HL-60 (cell line): ENCODE results near the gene DDX42.
A peak's percentile ranks its signal among the peaks of the same experiment; 100 is the strongest.

ENCODE experiments used
- DNase-seq, 2 experiments: peaks; one replicate each; pipeline ENCODE4 v3.0.0-alpha.2; 2010 to 2020; ENCODE audit warnings: low read depth in 1 of 2, low spot score in 1 of 2
- H3K27ac ChIP-seq: fragments of 250-450 bp; sonication (Bioruptor Pico); replicated peaks from 2 replicates; pipeline ENCODE4 v1.5.1; 2020; ENCODE audit warnings: mild to moderate bottlenecking, moderate library complexity
- H3K27me3 ChIP-seq: fragments of 250-450 bp; sonication (Bioruptor Pico); 2 replicates; pipeline ENCODE4 v1.5.1; 2021; ENCODE audit warnings: mild to moderate bottlenecking, moderate library complexity; ENCODE audit not compliant: insufficient read depth, poor library complexity, severe bottlenecking
- H3K4me3 ChIP-seq: replicated peaks from 2 replicates; pipeline ENCODE4 v1.5.1; 2011; ENCODE audit warnings: mild to moderate bottlenecking, control low read depth, low read length; ENCODE audit not compliant: insufficient read depth
- GABPA ChIP-seq: IDR thresholded peaks from 2 replicates; pipeline ENCODE4 v1.6.1; 2012; ENCODE audit warnings: low read depth
- POLR2AphosphoS5 ChIP-seq: IDR thresholded peaks from 2 replicates; pipeline ENCODE4 v1.6.1; 2012; ENCODE audit warnings: low read depth
- SPI1 ChIP-seq: IDR thresholded peaks from 2 replicates; pipeline ENCODE4 v1.6.1; 2012; ENCODE audit warnings: low read depth, mild to moderate bottlenecking, borderline replicate concordance
- TF ChIP-seq, protein P1 (sequence below): IDR thresholded peaks from one replicate; pipeline ENCODE4 v1.5.1; 2011; ENCODE audit warnings: low read length, control low read depth, inconsistent platforms; ENCODE audit not compliant: insufficient read depth
- TF ChIP-seq, protein P2 (sequence below): IDR thresholded peaks from 2 replicates; pipeline ENCODE4 v1.6.1; 2012; ENCODE audit warnings: low read depth; ENCODE audit not compliant: insufficient replicate concordance

The DDX42 gene

DNA sequence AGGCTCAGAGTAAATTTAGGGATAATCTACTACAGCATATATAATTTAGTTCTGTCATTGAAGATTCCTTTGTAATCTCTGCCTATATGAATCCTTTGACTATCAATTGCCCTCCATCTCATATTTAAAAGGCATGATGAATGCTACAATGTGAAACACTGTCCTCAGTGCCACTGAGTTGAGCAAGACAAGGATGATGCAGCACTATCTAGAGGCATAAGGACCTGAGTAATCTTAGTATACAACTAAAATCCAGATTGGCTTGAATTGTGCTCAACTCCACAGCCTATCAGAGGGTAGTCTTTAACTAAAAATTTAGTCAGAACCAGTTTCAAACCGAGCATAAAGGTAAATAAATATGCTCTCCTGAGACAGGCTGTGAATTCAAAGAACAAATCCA is 20.8 kb upstream of the DDX42 start:
- peak in 1 of 2 experiments; percentile 50 for DNase-seq
- TF ChIP-seq, protein P1, sequence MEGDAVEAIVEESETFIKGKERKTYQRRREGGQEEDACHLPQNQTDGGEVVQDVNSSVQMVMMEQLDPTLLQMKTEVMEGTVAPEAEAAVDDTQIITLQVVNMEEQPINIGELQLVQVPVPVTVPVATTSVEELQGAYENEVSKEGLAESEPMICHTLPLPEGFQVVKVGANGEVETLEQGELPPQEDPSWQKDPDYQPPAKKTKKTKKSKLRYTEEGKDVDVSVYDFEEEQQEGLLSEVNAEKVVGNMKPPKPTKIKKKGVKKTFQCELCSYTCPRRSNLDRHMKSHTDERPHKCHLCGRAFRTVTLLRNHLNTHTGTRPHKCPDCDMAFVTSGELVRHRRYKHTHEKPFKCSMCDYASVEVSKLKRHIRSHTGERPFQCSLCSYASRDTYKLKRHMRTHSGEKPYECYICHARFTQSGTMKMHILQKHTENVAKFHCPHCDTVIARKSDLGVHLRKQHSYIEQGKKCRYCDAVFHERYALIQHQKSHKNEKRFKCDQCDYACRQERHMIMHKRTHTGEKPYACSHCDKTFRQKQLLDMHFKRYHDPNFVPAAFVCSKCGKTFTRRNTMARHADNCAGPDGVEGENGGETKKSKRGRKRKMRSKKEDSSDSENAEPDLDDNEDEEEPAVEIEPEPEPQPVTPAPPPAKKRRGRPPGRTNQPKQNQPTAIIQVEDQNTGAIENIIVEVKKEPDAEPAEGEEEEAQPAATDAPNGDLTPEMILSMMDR: no peak
- TF ChIP-seq, protein P2, sequence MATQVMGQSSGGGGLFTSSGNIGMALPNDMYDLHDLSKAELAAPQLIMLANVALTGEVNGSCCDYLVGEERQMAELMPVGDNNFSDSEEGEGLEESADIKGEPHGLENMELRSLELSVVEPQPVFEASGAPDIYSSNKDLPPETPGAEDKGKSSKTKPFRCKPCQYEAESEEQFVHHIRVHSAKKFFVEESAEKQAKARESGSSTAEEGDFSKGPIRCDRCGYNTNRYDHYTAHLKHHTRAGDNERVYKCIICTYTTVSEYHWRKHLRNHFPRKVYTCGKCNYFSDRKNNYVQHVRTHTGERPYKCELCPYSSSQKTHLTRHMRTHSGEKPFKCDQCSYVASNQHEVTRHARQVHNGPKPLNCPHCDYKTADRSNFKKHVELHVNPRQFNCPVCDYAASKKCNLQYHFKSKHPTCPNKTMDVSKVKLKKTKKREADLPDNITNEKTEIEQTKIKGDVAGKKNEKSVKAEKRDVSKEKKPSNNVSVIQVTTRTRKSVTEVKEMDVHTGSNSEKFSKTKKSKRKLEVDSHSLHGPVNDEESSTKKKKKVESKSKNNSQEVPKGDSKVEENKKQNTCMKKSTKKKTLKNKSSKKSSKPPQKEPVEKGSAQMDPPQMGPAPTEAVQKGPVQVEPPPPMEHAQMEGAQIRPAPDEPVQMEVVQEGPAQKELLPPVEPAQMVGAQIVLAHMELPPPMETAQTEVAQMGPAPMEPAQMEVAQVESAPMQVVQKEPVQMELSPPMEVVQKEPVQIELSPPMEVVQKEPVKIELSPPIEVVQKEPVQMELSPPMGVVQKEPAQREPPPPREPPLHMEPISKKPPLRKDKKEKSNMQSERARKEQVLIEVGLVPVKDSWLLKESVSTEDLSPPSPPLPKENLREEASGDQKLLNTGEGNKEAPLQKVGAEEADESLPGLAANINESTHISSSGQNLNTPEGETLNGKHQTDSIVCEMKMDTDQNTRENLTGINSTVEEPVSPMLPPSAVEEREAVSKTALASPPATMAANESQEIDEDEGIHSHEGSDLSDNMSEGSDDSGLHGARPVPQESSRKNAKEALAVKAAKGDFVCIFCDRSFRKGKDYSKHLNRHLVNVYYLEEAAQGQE: no peak
- TF ChIP-seq POLR2AphosphoS5 (no peak), SPI1 (no peak), GABPA (no peak)
- no peaks in the 10 kb centered on the region for H3K27me3 ChIP-seq

DNA sequence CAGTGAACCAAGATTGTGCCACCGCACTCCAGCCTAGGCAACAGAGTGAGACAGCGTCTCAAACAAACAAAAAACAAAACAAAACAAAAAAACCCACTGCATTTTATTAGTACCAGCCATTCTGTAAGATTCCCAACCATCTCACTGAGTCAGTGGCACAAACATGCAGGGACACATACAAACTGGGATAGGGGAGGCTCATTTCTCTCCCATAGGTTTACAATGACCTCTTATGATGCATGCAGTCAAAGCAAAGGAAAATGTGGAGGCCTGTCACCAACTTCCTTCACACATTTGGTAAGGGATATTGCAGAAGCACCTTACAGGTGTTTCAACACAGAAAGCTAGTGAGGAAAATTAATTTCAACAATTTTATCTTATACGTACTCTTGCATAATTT is 19.9 kb upstream of the DDX42 start:
- TF ChIP-seq SPI1: no peak
- TF ChIP-seq, protein P2: no peak
- TF ChIP-seq POLR2AphosphoS5: no peak
- TF ChIP-seq, protein P1: no peak
- no peak for TF ChIP-seq GABPA
- no peak overlapping the region for H3K4me3 ChIP-seq
- peak in 1 of 2 experiments; percentile 42 for DNase-seq
- H3K27me3 ChIP-seq: no peaks in the 10 kb centered on the region
- H3K27ac ChIP-seq: peak overlapping the region; percentile 53

More for the DNA sequence above, 20.8 kb upstream of the DDX42 start:
- peak overlapping the region; percentile 53 for H3K27ac ChIP-seq
- no peak overlapping the region for H3K4me3 ChIP-seq

DNA sequence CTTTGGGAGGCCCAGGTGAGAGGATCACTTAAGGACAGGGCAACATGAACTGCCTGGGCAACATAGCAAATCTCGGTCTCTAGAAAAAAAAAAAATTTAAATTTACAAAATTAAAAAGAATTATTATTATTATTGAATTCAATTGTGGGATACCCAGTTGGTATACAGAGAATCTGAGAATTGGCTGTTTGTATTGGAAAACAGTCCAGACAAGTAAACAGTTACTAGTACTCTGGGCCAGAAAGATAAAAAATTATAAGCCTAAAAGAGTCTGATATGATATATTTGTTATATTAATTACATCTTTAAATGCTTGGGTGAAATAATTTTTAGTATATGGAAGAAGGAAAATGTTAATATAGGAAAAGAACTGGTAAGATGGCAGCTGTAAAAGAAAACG is 15.5 kb upstream of the DDX42 start:
- Histone ChIP-seq H3K27ac (no peak overlapping the region), H3K4me3 (no peak overlapping the region), H3K27me3 (no peaks in the 10 kb centered on the region)
- DNase-seq: no peak
- TF ChIP-seq, protein P1: no peak
- TF ChIP-seq GABPA (no peak), SPI1 (no peak), POLR2AphosphoS5 (no peak)
- TF ChIP-seq, protein P2: no peak
